G401.6 (cell line): ENCODE data around the gene ELAVL1.

ENCODE experiments used
- FAIRE-seq: peaks from 2 replicates; lab custom pipeline; 2012; peaks lifted over from hg19 to GRCh38; lab: Jason Lieb, UNC

Gene ELAVL1

DNA sequence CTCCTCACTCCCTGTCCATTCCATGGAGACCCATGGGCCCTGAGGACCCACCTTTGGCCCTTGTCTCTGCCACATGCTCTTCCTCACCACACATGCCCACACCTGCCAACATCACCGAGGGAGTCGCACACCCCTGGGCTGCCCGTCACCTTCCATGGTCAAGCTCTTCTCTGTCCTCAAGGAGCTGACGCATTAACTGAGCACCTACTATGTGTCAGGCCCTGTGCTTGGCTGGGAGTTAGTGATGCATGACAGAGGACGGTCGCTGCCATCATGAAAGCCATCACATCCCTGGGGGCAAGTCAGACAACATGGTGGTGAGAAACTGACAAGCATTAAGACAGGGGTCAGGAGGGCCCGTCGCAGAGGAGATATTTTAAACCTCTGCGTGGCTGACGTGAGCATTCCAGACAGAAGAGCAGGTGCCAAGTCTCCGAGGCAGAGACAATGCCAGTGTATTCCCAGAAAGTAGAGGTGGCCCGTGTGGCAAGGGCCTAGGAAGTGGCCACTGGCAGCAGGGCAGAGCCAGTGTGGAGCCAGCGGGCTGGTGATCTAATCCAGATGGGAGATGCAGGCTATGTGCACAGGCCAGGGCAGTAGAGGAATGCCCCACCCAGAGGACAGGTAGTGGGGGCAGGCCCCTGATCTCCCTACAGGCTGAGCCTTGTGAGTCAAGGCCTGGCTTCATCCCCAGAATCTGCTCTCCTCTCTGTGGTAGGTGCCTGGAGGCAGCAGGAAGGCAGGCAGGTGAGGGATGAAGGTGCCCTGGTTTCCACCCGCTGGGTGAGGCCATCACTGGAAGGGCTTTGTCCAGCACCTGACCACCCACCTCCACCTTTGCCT lies 21.2 kb downstream of the ELAVL1 start:
- no peak for FAIRE-seq

GRCh38 chr19:7983286-7983950 lies 22.0 kb downstream of the ELAVL1 start:
- no peak for FAIRE-seq

DNA sequence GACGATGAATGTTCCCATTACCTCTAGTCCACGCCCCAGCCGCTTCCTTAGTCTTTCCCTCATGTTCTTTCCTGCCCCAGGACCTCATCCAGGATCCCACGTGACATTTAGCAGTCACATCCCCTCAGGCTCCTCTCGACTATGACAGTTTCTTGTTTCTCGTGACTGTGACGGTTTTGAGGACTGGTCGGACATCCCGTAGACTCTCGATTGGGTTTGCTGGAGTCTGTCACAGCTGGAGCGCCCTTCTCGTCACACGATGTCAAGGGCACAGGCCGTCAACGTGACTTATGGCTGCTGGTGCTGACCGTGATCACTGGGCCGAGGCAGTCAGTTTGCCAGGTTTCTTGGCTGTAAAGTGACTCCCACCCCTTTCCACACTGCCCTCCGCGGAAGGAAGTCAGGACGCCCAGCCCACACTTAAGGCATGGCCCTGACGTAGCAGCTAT lies 22.8 kb downstream of the ELAVL1 start:
- FAIRE-seq = no peak

DNA sequence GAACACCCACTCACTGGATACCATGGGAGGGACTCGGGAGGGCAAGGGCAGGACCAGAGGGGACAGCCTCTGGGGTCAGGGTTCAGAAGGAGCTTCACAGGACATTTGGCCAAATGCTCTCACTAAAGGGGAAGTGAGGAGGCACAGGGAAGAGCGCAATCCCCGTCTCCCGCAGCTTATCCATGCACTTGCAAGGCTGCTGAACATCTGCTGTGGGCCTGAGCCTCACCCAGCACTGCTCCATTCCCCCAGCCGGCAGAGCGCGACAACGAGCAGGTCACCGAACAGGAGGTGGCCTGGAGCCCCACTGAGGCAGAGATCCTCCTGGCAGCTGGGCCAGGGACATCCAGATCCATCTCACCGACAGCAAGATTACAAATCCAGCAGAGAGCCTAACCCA lies 23.3 kb downstream of the ELAVL1 start:
- FAIRE-seq = no peak

- no peak for FAIRE-seq
These were observed 23.8 kb downstream of the ELAVL1 start for GRCh38 chr19:7981661-7982060.

DNA sequence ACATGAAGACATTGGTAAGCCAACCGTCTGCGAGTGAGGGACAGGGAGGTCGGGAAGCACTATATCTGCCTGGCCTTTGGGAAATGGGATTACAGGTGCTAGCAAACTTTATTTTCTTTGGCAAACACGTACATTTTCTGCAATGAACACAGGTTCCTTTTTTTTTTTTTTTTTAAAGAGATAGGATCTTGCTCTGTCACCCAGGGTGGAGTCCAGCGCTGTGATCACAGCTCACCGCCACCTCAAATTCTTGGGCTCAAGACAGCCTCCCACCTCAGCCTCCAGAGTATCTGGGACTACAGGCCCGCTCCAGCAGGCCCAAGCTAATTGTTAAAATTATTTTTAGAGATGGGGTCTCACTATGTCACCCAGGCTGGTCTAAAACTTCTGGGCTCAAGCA lies 24.2 kb downstream of the ELAVL1 start:
- no peak for FAIRE-seq

- FAIRE-seq = no peak
These were observed 24.8 kb downstream of the ELAVL1 start for GRCh38 chr19:7980635-7981121.

DNA sequence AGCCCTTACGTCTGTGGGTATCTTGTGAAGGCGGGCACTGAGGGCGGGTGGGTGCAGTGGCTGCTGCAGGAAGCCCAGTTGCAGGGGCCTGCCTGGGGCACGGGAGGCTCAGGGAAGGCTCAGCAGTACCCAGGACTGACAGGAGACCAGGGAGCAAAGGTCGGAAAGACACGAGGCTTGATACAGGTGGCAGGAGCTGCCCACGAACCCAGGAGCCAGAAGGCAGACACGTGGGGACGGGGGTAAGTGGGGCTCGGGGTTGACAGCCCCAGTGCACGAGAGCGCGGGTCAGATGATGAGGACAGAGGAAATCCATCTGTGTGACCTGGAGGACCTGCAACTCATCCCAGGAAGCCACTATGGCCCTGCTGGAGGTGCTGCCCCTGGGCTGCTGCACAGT lies 25.3 kb downstream of the ELAVL1 start:
- no peak for FAIRE-seq

DNA sequence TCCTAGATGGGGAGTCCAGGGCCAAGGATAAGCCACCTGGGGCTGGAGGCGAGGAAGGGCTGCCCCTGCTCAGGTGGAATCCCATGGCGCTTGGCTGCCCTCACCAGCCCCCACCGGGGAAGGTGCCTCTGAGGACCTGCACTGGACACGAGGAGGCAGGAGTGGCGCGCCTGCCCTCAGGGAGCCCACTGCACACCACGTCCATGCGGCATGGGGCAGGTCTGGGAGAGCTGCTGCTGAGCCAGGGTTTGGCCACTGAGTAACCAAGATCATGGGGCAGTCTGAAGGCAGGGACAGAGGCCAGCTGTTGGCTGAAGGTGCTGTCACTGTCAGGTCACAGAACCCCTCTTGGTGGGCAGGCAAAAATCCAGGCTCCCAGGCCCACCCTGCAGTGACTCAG lies 25.9 kb downstream of the ELAVL1 start:
- FAIRE-seq = no peak

DNA sequence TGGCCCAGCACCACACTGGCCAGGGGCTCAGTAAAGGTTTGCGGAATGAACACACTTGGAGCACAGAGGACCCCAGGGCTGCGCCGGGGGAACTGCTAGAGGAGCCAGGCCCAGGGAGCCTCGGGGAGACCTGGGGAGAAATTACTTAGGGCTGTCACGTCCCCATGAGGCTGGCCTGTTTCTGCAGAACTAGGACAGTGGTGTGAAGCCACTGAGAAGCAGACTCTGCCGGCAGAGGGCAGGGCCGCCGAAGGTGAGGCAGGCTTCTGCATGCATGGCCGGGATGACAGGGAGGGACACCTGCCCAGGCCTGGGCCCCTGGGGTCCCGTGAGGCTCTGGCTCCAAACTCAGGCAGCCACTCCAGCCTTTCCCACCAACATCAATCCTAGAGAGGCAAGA lies 26.4 kb downstream of the ELAVL1 start:
- no peak for FAIRE-seq

- FAIRE-seq = no peak
These were observed 27.1 kb downstream of the ELAVL1 start for GRCh38 chr19:7978179-7978825.

- FAIRE-seq = no peak
These were observed 27.8 kb downstream of the ELAVL1 start for GRCh38 chr19:7977723-7978040.

DNA sequence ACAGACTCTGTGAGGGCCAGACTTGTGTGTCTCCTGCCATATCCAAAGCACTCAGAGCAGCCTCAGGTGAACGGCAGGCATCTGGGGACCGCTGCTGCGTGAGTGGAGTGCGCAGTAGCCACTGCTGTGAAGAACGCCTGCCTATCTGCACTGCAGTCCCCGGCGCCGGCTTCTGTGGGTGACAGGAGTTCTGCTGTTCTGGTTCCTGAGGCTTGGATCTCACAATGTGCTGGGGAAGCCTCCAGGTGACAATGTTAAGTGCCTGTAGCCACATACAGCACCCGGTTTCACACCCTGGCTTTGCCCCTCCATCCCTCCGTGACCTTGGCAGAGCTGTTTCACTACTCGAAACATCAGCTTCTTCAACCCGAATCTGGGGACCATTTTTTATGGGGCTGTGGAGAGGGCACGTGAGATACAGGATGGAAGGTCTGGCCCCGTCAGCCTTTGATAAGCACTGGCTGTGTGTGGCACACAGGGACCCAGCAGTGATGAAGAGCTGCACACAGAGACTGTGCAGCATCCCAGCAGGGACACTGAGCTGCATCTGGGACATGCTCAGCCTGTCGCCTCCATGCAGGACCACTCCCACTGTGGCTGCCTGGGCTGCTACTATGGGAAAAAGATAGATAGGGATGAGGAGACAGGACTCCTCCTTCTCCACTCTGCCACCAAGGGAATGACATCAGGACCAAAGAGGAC lies 28.3 kb downstream of the ELAVL1 start:
- no peak for FAIRE-seq

- no peak for FAIRE-seq
These were observed 29.0 kb downstream of the ELAVL1 start for GRCh38 chr19:7976461-7976860.

DNA sequence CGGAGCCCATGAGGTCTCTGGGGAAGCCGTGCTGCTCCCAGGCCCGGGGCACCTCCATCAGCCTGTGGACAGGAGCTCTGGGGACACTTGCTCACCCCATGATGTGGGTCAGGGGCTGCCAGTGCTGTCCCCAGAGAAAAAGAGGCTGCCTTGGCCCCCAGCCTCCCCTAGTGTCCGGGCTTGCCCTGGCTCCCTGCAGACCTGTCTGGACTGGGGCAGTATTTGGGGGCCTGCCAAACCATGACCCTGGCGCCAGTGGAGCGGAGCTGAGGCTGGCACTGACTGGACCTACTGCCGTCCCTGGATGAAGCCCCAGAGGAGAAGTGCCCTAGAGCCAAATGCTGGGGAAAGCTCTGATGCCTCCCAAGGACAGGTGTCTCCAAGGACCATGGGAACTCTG lies 30.4 kb downstream of the ELAVL1 start:
- FAIRE-seq = no peak

DNA sequence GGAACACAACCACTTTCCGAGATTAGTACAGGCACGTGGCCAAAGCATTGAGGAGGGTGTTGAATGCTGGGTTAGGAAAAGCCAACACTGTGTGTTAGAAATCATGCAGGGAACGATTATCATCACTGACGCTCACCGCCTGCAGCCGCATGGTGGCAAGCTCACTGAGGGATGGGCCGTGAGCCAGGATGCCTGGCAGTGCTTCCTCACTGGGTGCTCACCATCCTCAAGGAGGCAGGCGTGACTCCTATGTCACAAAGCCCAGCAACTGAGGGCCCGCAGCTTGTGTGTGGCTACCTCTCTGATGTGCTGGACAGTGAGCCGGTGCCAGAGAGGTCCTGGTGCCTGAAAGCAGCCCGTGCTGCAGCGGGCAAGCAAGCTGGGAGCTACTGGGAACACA lies 31.6 kb downstream of the ELAVL1 start:
- FAIRE-seq = no peak

GRCh38 chr19:7971553-7972520 lies 33.6 kb downstream of the ELAVL1 start:
- FAIRE-seq = no peak

- FAIRE-seq = no peak
These were observed 34.6 kb downstream of the ELAVL1 start for GRCh38 chr19:7970716-7971448.

- FAIRE-seq = no peak
These were observed 35.9 kb downstream of the ELAVL1 start for GRCh38 chr19:7969555-7969939.

DNA sequence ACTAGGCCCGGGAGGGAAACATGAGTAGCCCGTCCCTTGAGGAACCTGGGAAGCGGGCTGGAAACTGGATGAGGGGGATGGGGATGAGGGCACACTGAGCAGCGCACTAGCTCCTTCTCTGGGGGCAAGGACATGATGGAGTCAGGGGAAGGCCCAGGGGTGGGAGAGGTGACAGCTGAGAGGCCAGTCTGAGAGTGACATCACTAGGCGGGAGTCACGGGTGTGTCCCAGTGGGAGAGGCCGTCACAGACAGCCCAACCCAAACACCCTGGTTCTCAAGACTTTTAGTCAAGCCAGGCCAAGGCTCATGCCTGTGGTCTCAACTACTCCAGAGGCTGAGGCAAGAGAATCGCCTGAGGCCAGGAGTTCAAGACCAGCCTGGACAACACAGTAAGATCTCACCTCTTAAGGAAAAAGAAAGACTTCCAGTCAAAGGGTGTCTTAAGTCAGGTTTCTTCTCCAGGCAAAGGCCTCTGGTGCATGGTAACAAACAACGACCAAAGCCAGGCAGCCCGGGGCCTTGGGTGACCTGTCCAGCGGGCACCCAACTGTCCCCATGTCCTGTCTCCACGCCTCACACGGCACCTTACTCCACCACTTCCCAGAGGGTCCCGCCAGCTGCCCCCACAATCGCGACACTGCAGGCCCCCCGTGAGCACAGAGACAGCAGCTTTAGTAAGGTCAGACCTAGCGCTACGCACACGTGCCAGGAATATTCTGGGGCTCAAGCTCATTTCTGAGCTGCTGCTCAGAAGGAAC lies 36.5 kb downstream of the ELAVL1 start:
- FAIRE-seq = no peak
